Upper lobe of left lung (tissue), 6 donors: ENCODE data around the gene RIT2. TPM values are rescaled to one million over a fixed set of nuclear protein-coding genes. Genes with fewer than 3 reads are reported as not detected.

Experiments
- ATAC-seq, 2 donors: fragments of 200-7000 bp; cut with Tn5 transposase; one replicate each; pipeline ENCODE4 v1.9.1; 2022; ENCODE audit warnings: mild to moderate bottlenecking in 2 of 2, moderate library complexity in 2 of 2; ENCODE audit not compliant: low FRiP score in 2 of 2
- DNase-seq, 2 donors: peaks; one replicate each; pipeline ENCODE4 v3.0.0-alpha.2; 2019 to 2020
- H3K27ac ChIP-seq, 4 donors: fragments of 200-600 bp; sonication (generic); one replicate each; pipeline ENCODE4 v1.5.1; 2016 to 2019
- H3K27me3 ChIP-seq, 4 donors: fragments of 200-600 bp; sonication (generic); one replicate each; pipeline ENCODE4 v1.5.1; 2017 to 2019
- H3K36me3 ChIP-seq, 4 donors: fragments of 200-600 bp; sonication (generic); one replicate each; pipeline ENCODE4 v1.5.1; 2016 to 2019
- H3K4me1 ChIP-seq, 4 donors: fragments of 200-600 bp; sonication (generic); one replicate each; pipeline ENCODE4 v1.5.1; 2018 to 2019
- H3K4me3 ChIP-seq, 4 donors: fragments of 200-600 bp; sonication (generic); one replicate each; pipeline ENCODE4 v1.5.1; 2017 to 2019; ENCODE audit warnings: mild to moderate bottlenecking in 2 of 4, moderate library complexity in 1 of 4
- H3K9me3 ChIP-seq, 4 donors: fragments of 200-600 bp; sonication (generic); one replicate each; pipeline ENCODE4 v1.5.1; 2018 to 2019
- CTCF ChIP-seq, 6 experiments: fragments of 450-650 bp in 4 of 6; fragments of 200-600 bp in 2 of 6; sonication (generic) in 2 of 6; IDR thresholded peaks; one replicate each; pipeline ENCODE4 v1.5.1; 2016 to 2019; ENCODE audit warnings: antibody characterized with exemption in 6 of 6
- EP300 ChIP-seq, 4 donors: sonication (generic); formaldehyde crosslinking; IDR thresholded peaks; one replicate each; pipeline ENCODE4 v1.5.1; 2017; ENCODE audit warnings: antibody characterized with exemption in 4 of 4, control low read depth in 2 of 4
- POLR2A ChIP-seq, 4 donors: fragments of 450-650 bp; IDR thresholded peaks; one replicate each; pipeline ENCODE4 v1.5.1; 2016 to 2017; ENCODE audit warnings: antibody characterized with exemption in 4 of 4, mild to moderate bottlenecking in 2 of 4
- POLR2AphosphoS5 ChIP-seq, 2 donors: sonication (generic); formaldehyde crosslinking; IDR thresholded peaks; one replicate each; pipeline ENCODE4 v1.5.1; 2017; ENCODE audit warnings: antibody characterized with exemption in 2 of 2
- WGBS, 2 donors: methylation state at CpG; one replicate each; pipeline ENCODE4 v1.1.5; 2017 to 2018; 5-methylcytosine and 5-hydroxymethylcytosine counted together
- total RNA-seq, 6 donors: library from RNA; depleted of rRNA in 4 of 6; stranded (reverse); fragments of >200 nt in 4 of 6; gene quantifications; one replicate each; pipeline versions ENCODE4 v1.1.0 to v1.2.1, GENCODE V29; 2016 to 2021
- donor health status: DM: no; HTN: no; CAD: no; lungs with moderate emphysema.
- donor health status: DM: no; HTN: yes; CAD: no; lungs with severe emphysema.

The RIT2 gene
- total RNA-seq, 6 donors from 2014 or later: not detected

GRCh38 chr18:42954887-42955286 is 160.6 kb downstream of the RIT2 start:
- no peaks in the 10 kb centered on the region for H3K27me3 ChIP-seq
- ATAC-seq: no peak
- H3K4me3 ChIP-seq: no peak overlapping the region
- no peak overlapping the region for H3K27ac ChIP-seq
- H3K4me1 ChIP-seq: no peaks in the 10 kb centered on the region
- TF ChIP-seq CTCF (IDR thresholded peaks at IDR 0.05) (no peak), POLR2AphosphoS5 (IDR thresholded peaks at IDR 0.05) (no peak), POLR2A (IDR thresholded peaks at IDR 0.05) (no peak), EP300 (IDR thresholded peaks at IDR 0.05) (no peak)
- no peaks in the 10 kb centered on the region for H3K9me3 ChIP-seq
- no peak for DNase-seq
- no peaks in the 10 kb centered on the region for H3K36me3 ChIP-seq
- WGBS, 2 donors: 54 to 69% methylated on average over 1 of the region's 1 CpG

- H3K4me3 ChIP-seq: no peak overlapping the region
- H3K27me3 ChIP-seq: no peaks in the 10 kb centered on the region
- no peaks in the 10 kb centered on the region for H3K36me3 ChIP-seq
- no peak for ATAC-seq
- no peaks in the 10 kb centered on the region for H3K4me1 ChIP-seq
- H3K27ac ChIP-seq: no peak overlapping the region
- 40 to 70% methylated on average over 1 of the region's 1 CpG for WGBS, 2 donors
- DNase-seq: no peak
- H3K9me3 ChIP-seq: no peaks in the 10 kb centered on the region
- TF ChIP-seq POLR2A (IDR thresholded peaks at IDR 0.05) (no peak), EP300 (IDR thresholded peaks at IDR 0.05) (no peak), CTCF (IDR thresholded peaks at IDR 0.05) (no peak), POLR2AphosphoS5 (IDR thresholded peaks at IDR 0.05) (no peak)
Measured at GRCh38 chr18:42953306-42953705, 162.2 kb downstream of the RIT2 start.

GRCh38 chr18:42950732-42951131 is 164.8 kb downstream of the RIT2 start:
- H3K4me1 ChIP-seq: no peaks in the 10 kb centered on the region
- no peak for DNase-seq
- H3K36me3 ChIP-seq: no peaks in the 10 kb centered on the region
- no peak overlapping the region for H3K27ac ChIP-seq
- no peaks in the 10 kb centered on the region for H3K9me3 ChIP-seq
- ATAC-seq: no peak
- TF ChIP-seq CTCF (IDR thresholded peaks at IDR 0.05) (no peak), POLR2A (IDR thresholded peaks at IDR 0.05) (no peak), POLR2AphosphoS5 (IDR thresholded peaks at IDR 0.05) (no peak), EP300 (IDR thresholded peaks at IDR 0.05) (no peak)
- no peaks in the 10 kb centered on the region for H3K27me3 ChIP-seq
- no peak overlapping the region for H3K4me3 ChIP-seq

GRCh38 chr18:42948831-42949230 is 166.7 kb downstream of the RIT2 start:
- WGBS, 2 donors: 83 to 92% methylated on average over 1 of the region's 1 CpG
- no peak overlapping the region for H3K27ac ChIP-seq

More at GRCh38 chr18:42948831-42949230, 166.7 kb downstream of the RIT2 start:
- ATAC-seq: no peak
- Histone ChIP-seq H3K36me3 (no peaks in the 10 kb centered on the region), H3K4me1 (no peaks in the 10 kb centered on the region), H3K4me3 (no peak overlapping the region), H3K9me3 (no peaks in the 10 kb centered on the region), H3K27me3 (no peaks in the 10 kb centered on the region)
- DNase-seq: no peak
- TF ChIP-seq POLR2A (IDR thresholded peaks at IDR 0.05): no peak
- TF ChIP-seq EP300 (IDR thresholded peaks at IDR 0.05): no peak
- TF ChIP-seq CTCF (IDR thresholded peaks at IDR 0.05): no peak
- TF ChIP-seq POLR2AphosphoS5 (IDR thresholded peaks at IDR 0.05): no peak
